Measurements from ENCODE around the gene SCN8A.

SCN8A gene

GRCh38 chr12:51642286-51642685, 51.3 kb downstream of the SCN8A start:
- TF ChIP-seq GATA2 (IDR thresholded peaks at IDR 0.05; ENCODE audit: low read depth, low read length) (no peak), GATA3 (IDR thresholded peaks at IDR 0.05; ENCODE audit: low read depth, low read length) (no peak)

- no peak for TF ChIP-seq GATA2 (IDR thresholded peaks at IDR 0.05; ENCODE audit: low read depth, low read length)
- no peak for TF ChIP-seq GATA3 (IDR thresholded peaks at IDR 0.05; ENCODE audit: low read depth, low read length)
These were observed 52.9 kb downstream of the SCN8A start for GRCh38 chr12:51643951-51644350.

- TF ChIP-seq GATA3 (IDR thresholded peaks at IDR 0.05; ENCODE audit: low read depth, low read length) (no peak), GATA2 (IDR thresholded peaks at IDR 0.05; ENCODE audit: low read depth, low read length) (no peak)
These were observed 54.9 kb downstream of the SCN8A start for GRCh38 chr12:51645961-51646360.

DNA sequence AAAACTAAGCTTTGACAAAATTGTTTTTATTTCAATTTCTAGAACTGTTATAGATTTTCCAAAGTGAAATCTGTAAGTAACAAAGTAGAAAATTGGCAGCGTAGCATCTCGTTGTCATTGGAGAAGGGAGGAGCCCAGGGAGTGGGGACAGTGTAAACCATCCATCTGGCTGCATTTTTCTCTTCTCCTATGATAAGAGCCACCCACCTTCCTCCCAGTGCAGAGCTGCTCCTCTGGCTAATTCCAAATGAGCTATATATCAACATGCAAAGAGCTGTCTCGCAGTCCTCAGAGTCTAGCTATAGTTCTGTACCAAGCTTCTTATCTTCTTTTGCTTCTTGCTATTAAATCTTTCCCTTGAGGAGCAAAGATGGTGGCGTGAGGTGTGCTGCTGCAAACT, 56.6 kb downstream of the SCN8A start:
- no peak for TF ChIP-seq GATA2 (IDR thresholded peaks at IDR 0.05; ENCODE audit: low read depth, low read length)
- no peak for TF ChIP-seq GATA3 (IDR thresholded peaks at IDR 0.05; ENCODE audit: low read depth, low read length)

DNA sequence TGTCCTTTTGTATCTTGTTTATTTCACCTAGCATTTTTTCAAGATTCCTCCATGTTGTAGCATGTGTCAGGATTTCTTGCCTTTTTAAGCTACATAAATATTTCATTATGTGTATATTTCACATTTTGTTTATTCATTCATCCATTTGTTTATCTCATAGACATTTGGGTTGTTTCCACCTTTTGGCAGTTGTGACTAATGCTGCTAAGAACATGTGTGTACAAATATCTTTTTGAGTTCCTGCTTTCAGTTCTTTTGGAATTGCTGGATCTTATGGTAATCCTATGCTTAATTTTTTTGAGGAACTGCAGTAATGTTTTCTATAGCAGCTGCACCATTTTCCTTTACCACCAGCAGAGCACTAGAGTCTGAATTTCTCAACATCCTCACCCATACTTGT, 62.4 kb downstream of the SCN8A start:
- TF ChIP-seq GATA2 (IDR thresholded peaks at IDR 0.05; ENCODE audit: low read depth, low read length) (no peak), GATA3 (IDR thresholded peaks at IDR 0.05; ENCODE audit: low read depth, low read length) (no peak)

DNA sequence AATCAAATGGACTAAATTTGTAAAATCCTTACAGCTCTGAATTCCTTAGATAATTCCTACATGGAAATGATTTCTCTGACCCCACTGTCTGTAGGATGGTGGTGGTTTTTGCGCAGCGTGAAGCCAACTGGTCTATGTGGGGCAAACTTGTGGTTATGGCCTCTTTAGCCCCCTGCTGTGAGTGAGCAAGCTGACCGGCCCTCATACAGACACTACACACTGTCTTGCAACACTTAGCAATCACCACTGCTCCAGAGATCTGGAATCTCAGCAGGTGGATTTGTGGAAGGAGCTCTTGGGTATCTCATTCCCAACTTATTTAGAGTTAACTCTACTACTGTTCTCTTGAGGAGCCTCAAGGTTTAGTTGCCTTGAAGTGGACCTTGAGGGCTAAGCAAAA, 70.2 kb downstream of the SCN8A start:
- no peak for TF ChIP-seq GATA3 (IDR thresholded peaks at IDR 0.05; ENCODE audit: low read depth, low read length)
- TF ChIP-seq GATA2 (IDR thresholded peaks at IDR 0.05; ENCODE audit: low read depth, low read length): no peak

GRCh38 chr12:51661836-51662235, 70.8 kb downstream of the SCN8A start:
- no peak for TF ChIP-seq GATA3 (IDR thresholded peaks at IDR 0.05; ENCODE audit: low read depth, low read length)
- TF ChIP-seq GATA2 (IDR thresholded peaks at IDR 0.05; ENCODE audit: low read depth, low read length): no peak

GRCh38 chr12:51662728-51663154, 71.7 kb downstream of the SCN8A start:
- no peak for TF ChIP-seq GATA3 (IDR thresholded peaks at IDR 0.05; ENCODE audit: low read depth, low read length)
- no peak for TF ChIP-seq GATA2 (IDR thresholded peaks at IDR 0.05; ENCODE audit: low read depth, low read length)

DNA sequence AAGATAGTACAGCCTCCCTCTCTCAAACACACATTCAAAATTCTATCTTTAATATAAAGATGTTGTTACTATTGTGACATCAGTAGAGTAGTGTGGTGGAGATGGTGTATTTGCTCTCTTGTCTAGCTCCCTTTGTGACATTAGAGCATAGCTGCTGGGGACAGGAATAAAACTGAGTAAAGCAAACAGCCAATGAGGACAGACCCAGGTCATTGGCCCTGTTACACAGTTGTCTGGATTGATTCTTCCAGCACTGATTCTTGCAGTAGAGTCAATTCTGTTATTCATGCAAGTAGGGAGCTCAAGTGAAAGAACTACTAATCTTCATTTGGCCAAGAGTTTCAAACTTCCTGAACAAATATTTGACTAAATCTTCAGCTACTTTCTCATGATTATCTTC, 72.4 kb downstream of the SCN8A start:
- TF ChIP-seq GATA3 (IDR thresholded peaks at IDR 0.05; ENCODE audit: low read depth, low read length): no peak
- TF ChIP-seq GATA2 (IDR thresholded peaks at IDR 0.05; ENCODE audit: low read depth, low read length): no peak

GRCh38 chr12:51666696-51667095, 75.7 kb downstream of the SCN8A start:
- TF ChIP-seq GATA2 (IDR thresholded peaks at IDR 0.05; ENCODE audit: low read depth, low read length) (no peak), GATA3 (IDR thresholded peaks at IDR 0.05; ENCODE audit: low read depth, low read length) (no peak)

DNA sequence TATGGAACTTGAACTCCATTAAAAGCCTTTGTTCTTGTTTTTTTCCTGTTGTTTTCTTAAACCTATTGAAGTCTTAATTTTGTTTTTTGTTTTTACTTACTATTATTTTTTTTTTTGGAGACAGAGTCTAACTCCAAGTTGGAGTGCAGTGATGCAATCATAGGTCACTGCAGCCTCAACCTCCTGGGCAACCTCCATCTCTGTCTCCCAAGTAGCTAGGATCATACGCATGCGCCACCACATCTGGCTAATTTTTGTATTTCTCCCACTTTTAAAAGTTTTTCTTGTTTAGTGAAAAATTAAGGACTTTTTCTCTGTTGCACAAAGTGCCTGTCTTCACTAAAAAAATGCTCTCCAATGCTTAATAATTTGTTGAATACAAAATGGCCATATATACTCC, 76.2 kb downstream of the SCN8A start:
- TF ChIP-seq GATA2 (IDR thresholded peaks at IDR 0.05; ENCODE audit: low read depth, low read length): no peak
- no peak for TF ChIP-seq GATA3 (IDR thresholded peaks at IDR 0.05; ENCODE audit: low read depth, low read length)

GRCh38 chr12:51669271-51669670, 78.2 kb downstream of the SCN8A start:
- TF ChIP-seq GATA2 (IDR thresholded peaks at IDR 0.05; ENCODE audit: low read depth, low read length) (no peak), GATA3 (IDR thresholded peaks at IDR 0.05; ENCODE audit: low read depth, low read length) (no peak)

DNA sequence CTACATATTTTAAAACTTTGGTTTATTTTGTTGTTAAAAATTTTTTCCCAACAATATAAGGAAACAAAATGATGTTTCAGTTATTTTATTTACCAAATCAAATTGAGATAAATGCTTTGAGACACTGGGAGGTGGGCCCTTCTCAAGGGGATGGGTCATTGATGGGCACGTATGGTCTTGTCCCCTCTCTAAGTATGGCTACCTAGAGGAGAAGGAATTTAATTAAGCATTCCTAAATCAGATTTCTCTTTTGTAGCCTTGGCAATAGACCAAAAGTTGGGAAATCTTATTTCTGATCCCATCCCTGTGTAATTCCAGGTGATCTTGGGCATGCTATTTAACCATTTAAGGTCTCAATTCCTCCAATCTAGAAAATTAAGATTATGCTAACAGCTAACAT, 79.0 kb downstream of the SCN8A start:
- no peak for TF ChIP-seq GATA2 (IDR thresholded peaks at IDR 0.05; ENCODE audit: low read depth, low read length)
- no peak for TF ChIP-seq GATA3 (IDR thresholded peaks at IDR 0.05; ENCODE audit: low read depth, low read length)

DNA sequence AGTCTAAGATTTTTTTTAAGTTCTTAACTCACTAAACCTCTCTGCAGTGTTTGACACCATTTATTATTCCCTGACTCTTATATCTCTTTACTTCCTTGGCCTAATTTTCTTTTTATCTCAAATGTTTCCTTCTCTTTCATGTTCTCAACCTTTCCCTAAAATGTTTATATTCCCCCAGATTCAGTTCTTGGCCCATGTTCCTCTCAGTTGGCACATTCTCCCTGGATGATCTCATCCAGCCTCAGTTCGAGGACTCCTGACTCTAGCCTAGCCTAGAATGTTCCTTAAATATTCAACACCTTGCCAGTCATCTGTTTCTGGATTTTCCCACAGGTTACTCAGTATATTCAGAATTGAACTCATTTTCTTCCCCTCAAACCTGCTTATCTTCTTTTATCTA, 81.3 kb downstream of the SCN8A start:
- no peak for TF ChIP-seq GATA3 (IDR thresholded peaks at IDR 0.05; ENCODE audit: low read depth, low read length)
- no peak for TF ChIP-seq GATA2 (IDR thresholded peaks at IDR 0.05; ENCODE audit: low read depth, low read length)

- no peak for TF ChIP-seq GATA3 (IDR thresholded peaks at IDR 0.05; ENCODE audit: low read depth, low read length)
- no peak for TF ChIP-seq GATA2 (IDR thresholded peaks at IDR 0.05; ENCODE audit: low read depth, low read length)
These were observed 84.2 kb downstream of the SCN8A start for GRCh38 chr12:51675071-51675803.

GRCh38 chr12:51676875-51677274, 85.8 kb downstream of the SCN8A start:
- TF ChIP-seq GATA2 (IDR thresholded peaks at IDR 0.05; ENCODE audit: low read depth, low read length): no peak
- TF ChIP-seq GATA3 (IDR thresholded peaks at IDR 0.05; ENCODE audit: low read depth, low read length): no peak
